Naive thymus-derived CD4-positive, alpha-beta T cell (primary cell): ENCODE measurements around the gene STAT3. TPM values are rescaled to one million over a fixed set of nuclear protein-coding genes. Genes with fewer than 3 reads are reported as not detected.

Experiments
- ATAC-seq: fragments of 150-1000 bp; cut with Tn5 transposase; 2 replicates; pipeline ENCODE4 v1.10.0; 2021; ENCODE audit warnings: mild to moderate bottlenecking, moderate library complexity
- CTCF ChIA-PET: fragments of 350-600 bp; sonication (Branson Sonifier 250); formaldehyde crosslinking; loops from one replicate; lab custom pipeline; 2021; ENCODE audit warnings: antibody characterized with exemption; lab: Charles Lee
- POLR2A ChIA-PET: fragments of 350-600 bp; sonication (Branson Sonifier 250); formaldehyde crosslinking; loops from one replicate; lab custom pipeline; 2021; ENCODE audit warnings: antibody characterized with exemption, inconsistent platforms; lab: Charles Lee
- DNase-seq, 9 donors: peaks; one replicate each; pipeline versions ENCODE4 v3.0.0 to v3.0.0-alpha.2; 2020 to 2022; ENCODE audit warnings: mixed read lengths in 1 of 9
- H3K27ac ChIP-seq: one replicate; pipeline ENCODE4 v1.7.0; 2013; ENCODE audit warnings: mild to moderate bottlenecking, low read depth, low read length, moderate library complexity
- H3K27me3 ChIP-seq, 2 donors: one replicate each; pipeline ENCODE4 v1.7.0; 2013; ENCODE audit warnings: low read length in 2 of 2, mild to moderate bottlenecking in 2 of 2, moderate library complexity in 2 of 2; ENCODE audit not compliant: control insufficient read depth in 2 of 2, insufficient read depth in 2 of 2
- H3K36me3 ChIP-seq, 3 experiments: 1 replicate in 2 of 3; 2 replicates in 1 of 3; pipeline ENCODE4 v1.7.0; 2013; ENCODE audit warnings: low read length in 3 of 3, mild to moderate bottlenecking in 3 of 3, moderate library complexity in 1 of 3; ENCODE audit not compliant: insufficient read depth in 3 of 3, control insufficient read depth in 2 of 3
- H3K4me1 ChIP-seq, 2 donors: one replicate each; pipeline ENCODE4 v1.7.0; 2013; ENCODE audit warnings: low read length in 2 of 2, mild to moderate bottlenecking in 2 of 2, moderate library complexity in 1 of 2; ENCODE audit not compliant: control insufficient read depth in 2 of 2, insufficient read depth in 2 of 2
- H3K4me3 ChIP-seq: 2 replicates; pipeline ENCODE4 v1.7.0; 2013; ENCODE audit warnings: mild to moderate bottlenecking, low read length
- H3K9me3 ChIP-seq, 3 experiments: 1 replicate in 2 of 3; 2 replicates in 1 of 3; pipeline ENCODE4 v1.7.0; 2013; ENCODE audit warnings: low read length in 3 of 3; ENCODE audit not compliant: control insufficient read depth in 2 of 3
- H3K27ac Mint-ChIP-seq, 9 donors: one replicate each; pipeline ENCODE4 v1.8.0; 2020 to 2022; ENCODE audit warnings: mixed read lengths in 9 of 9, mild to moderate bottlenecking in 8 of 9, moderate library complexity in 5 of 9, inconsistent platforms in 2 of 9
- H3K27me3 Mint-ChIP-seq, 5 donors: one replicate each; pipeline ENCODE4 v1.8.0; 2021 to 2022; ENCODE audit warnings: mixed read lengths in 5 of 5, mild to moderate bottlenecking in 1 of 5
- H3K36me3 Mint-ChIP-seq, 5 donors: one replicate each; pipeline ENCODE4 v1.8.0; 2020 to 2022; ENCODE audit warnings: mixed read lengths in 5 of 5, mild to moderate bottlenecking in 3 of 5, inconsistent platforms in 1 of 5
- H3K4me1 Mint-ChIP-seq, 7 donors: one replicate each; pipeline ENCODE4 v1.8.0; 2020 to 2022; ENCODE audit warnings: mixed read lengths in 7 of 7, mild to moderate bottlenecking in 3 of 7, inconsistent platforms in 1 of 7
- H3K4me3 Mint-ChIP-seq, 10 donors: one replicate each; pipeline ENCODE4 v1.8.0; 2020 to 2022; ENCODE audit warnings: mild to moderate bottlenecking in 10 of 10, mixed read lengths in 10 of 10, moderate library complexity in 6 of 10, inconsistent platforms in 2 of 10
- H3K9me3 Mint-ChIP-seq, 11 donors: one replicate each; pipeline ENCODE4 v1.8.0; 2020 to 2022; ENCODE audit warnings: mixed read lengths in 11 of 11, mild to moderate bottlenecking in 4 of 11, inconsistent platforms in 1 of 11, moderate library complexity in 1 of 11
- intact Hi-C, 2 donors: fragments of 100-400 bp; cut with micrococcal nuclease; formaldehyde crosslinking; loops; one replicate each; pipeline ENCODE4 v1.15.1; 2023
- polyA plus RNA-seq, 2 donors: library from polyadenylated mRNA; unstranded; fragments of 300-500 nt; fragmentation: Illumina TruSeq; gene quantifications; one replicate each; pipeline ENCODE4 v1.2.3, GENCODE V29; 2021
- total RNA-seq, 6 experiments: library from RNA in 5 of 6; stranded (reverse) in 5 of 6; gene quantifications; 1 replicate in 5 of 6; 2 replicates in 1 of 6; pipeline ENCODE4 v1.2.3 and lab custom pipeline; 2021 to 2026

The STAT3 gene
- total and polyA plus RNA-seq, 7 experiments from 2014 or later, result 133 to 275 (median 189) TPM

DNA sequence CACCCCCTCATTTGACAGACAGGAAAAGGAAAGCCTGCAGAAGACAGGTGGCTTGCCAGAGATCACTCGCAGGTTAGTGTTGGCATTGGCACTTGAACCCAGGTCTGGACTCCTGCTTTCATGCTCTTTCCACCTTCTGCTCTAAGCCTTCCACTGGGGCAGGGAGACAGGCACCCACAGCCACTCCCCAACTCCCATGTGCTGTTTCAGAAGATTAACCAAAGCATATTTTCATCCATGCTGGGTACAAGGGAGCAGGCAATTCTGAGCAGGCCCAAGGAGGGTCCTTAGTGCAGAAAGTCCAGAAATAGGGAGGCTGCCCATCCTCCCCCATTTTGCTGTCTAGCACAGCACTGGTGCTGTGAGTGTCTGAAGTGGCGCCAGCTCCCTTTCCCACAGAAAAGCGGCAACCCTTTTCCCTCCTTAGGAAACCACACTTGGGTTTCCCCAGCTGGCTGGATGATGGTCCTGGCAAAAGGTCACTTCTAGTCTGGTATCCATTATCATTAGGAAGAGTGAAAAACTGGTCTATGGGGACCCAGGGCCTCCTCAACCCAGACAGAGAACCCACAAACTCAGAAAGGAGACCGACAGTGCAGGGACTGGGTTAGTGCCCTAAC is 36.9 kb upstream of the STAT3 start:
- Mint-ChIP-seq H3K27me3 (peaks cover 0 to 70% (median 14%) of the 10 kb centered on the region in 5 donors), H3K27ac (no peak overlapping the region), H3K36me3 (peaks cover 0 to 2% (median 0%) of the 10 kb centered on the region in 5 donors), H3K4me3 (no peak overlapping the region), H3K4me1 (peaks cover 7 to 29% (median 16%) of the 10 kb centered on the region in 7 donors), H3K9me3 (peaks cover 0 to 1% (median 0%) of the 10 kb centered on the region in 11 donors)
- CTCF ChIA-PET, result interaction anchor here (0.7 to 1.0 kb wide), 2 partner anchors 71 to 197 kb away, joined by 3 read pairs; no protein-coding TSS in a partner anchor
- peaks cover 6 to 9% of the 10 kb centered on the region in 2 donors for H3K27me3 ChIP-seq
- POLR2A ChIA-PET, result no interaction called here
- no peaks in the 10 kb centered on the region for H3K36me3 ChIP-seq
- no peak for ATAC-seq
- intact Hi-C loops, result loop anchor here in 1 of 2 donors (5.0 kb wide), 1 partner anchor 32 kb away; the partner anchor contains the start of gene ATP6V0A1
- H3K4me3 ChIP-seq, result no peak overlapping the region
- H3K27ac ChIP-seq, result no peak overlapping the region
- H3K9me3 ChIP-seq, result no peaks in the 10 kb centered on the region
- no peak for DNase-seq
- peaks cover 0 to 14% of the 10 kb centered on the region in 2 donors for H3K4me1 ChIP-seq

DNA sequence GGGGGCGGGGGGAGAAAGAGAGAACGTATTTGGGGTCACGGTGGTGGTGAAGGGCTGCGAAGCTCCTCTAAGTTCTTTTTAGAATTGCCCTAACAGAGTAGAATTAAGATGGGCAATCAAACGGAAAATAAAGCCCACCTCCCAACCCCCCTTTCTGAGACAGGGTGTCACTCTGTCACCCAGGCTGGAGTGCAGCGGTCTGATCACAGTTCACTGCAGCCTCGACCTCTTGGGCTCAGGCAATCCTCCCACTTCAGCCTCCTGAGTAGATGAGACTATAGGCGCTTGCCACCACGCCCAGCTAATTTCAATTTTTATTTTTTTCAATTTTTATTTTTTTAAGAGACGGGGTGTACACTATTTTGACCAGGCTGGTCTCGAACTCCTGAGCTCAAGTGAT is 35.5 kb upstream of the STAT3 start:
- H3K4me3 ChIP-seq, result no peak overlapping the region
- no peak overlapping the region for H3K27ac ChIP-seq
- no peaks in the 10 kb centered on the region for H3K9me3 ChIP-seq
- DNase-seq, result no peak
- POLR2A ChIA-PET, result no interaction called here
- peaks cover 6 to 9% of the 10 kb centered on the region in 2 donors for H3K27me3 ChIP-seq
- CTCF ChIA-PET, result no interaction called here
- H3K27me3 Mint-ChIP-seq, result peaks cover 0 to 71% (median 14%) of the 10 kb centered on the region in 5 donors
- peaks cover 0 to 1% (median 0%) of the 10 kb centered on the region in 11 donors for H3K9me3 Mint-ChIP-seq
- ATAC-seq, result no peak
- H3K4me3 Mint-ChIP-seq, result peak overlapping the region in 8 of 10 donors; percentile 9 to 96 (median 82)
- H3K4me1 ChIP-seq, result peaks cover 0 to 14% of the 10 kb centered on the region in 2 donors
- intact Hi-C loops, result loop anchor here in 1 of 2 donors (5.0 kb wide), 1 partner anchor 34 kb away; the partner anchor contains the start of gene ATP6V0A1
- peaks cover 0 to 2% (median 0%) of the 10 kb centered on the region in 5 donors for H3K36me3 Mint-ChIP-seq
- H3K36me3 ChIP-seq, result no peaks in the 10 kb centered on the region
- H3K27ac Mint-ChIP-seq, result peak overlapping the region in 1 of 9 donors; percentile 46
- peaks cover 7 to 29% (median 16%) of the 10 kb centered on the region in 7 donors for H3K4me1 Mint-ChIP-seq

GRCh38 chr17:42422958-42423712 is 34.9 kb upstream of the STAT3 start, which contains the start of gene CAVIN1:
CAVIN1 (minus strand) TSS chr17:42423256; CDS start chr17:42423097, 159 bp downstream.
- CTCF ChIA-PET, result interaction anchor here (0.6 to 1.2 kb wide), 2 partner anchors 17 to 35 kb away, joined by 3 read pairs; partner anchors contain the start of gene STAT3
- POLR2A ChIA-PET, result interaction anchor here (1.3 kb wide), 1 partner anchor 35 kb away, joined by 3 read pairs; the partner anchor contains the start of gene STAT3
- Histone ChIP-seq H3K9me3 (no peaks in the 10 kb centered on the region), H3K4me3 (peak within 1 kb of the TSS; percentile 65), H3K36me3 (no peaks in the 10 kb centered on the region), H3K4me1 (peaks cover 0 to 14% of the 10 kb centered on the region in 2 donors), H3K27ac (no peak within 1 kb of the TSS), H3K27me3 (peaks cover 6 to 9% of the 10 kb centered on the region in 2 donors)
- peak; percentile 38 for ATAC-seq
- peak within 1 kb of the TSS; percentile 83 to 96 (median 88) for H3K4me3 Mint-ChIP-seq
- H3K27me3 Mint-ChIP-seq, result peaks cover 0 to 65% (median 14%) of the 10 kb centered on the region in 5 donors
- peak within 1 kb of the TSS in 5 of 9 donors; percentile 28 to 69 (median 46) for H3K27ac Mint-ChIP-seq
- intact Hi-C loops, result loop anchor here in 1 of 2 donors (1.0 to 5.0 kb wide), 2 partner anchors 12 to 34 kb away; partner anchors contain the start of gene ATP6V0A1
- peaks cover 0 to 2% (median 0%) of the 10 kb centered on the region in 5 donors for H3K36me3 Mint-ChIP-seq
- peak in 1 of 9 donors; percentile 49 for DNase-seq
- peaks cover 6 to 29% (median 14%) of the 10 kb centered on the region in 7 donors for H3K4me1 Mint-ChIP-seq
- H3K9me3 Mint-ChIP-seq, result peaks cover 0 to 1% (median 0%) of the 10 kb centered on the region in 11 donors

DNA sequence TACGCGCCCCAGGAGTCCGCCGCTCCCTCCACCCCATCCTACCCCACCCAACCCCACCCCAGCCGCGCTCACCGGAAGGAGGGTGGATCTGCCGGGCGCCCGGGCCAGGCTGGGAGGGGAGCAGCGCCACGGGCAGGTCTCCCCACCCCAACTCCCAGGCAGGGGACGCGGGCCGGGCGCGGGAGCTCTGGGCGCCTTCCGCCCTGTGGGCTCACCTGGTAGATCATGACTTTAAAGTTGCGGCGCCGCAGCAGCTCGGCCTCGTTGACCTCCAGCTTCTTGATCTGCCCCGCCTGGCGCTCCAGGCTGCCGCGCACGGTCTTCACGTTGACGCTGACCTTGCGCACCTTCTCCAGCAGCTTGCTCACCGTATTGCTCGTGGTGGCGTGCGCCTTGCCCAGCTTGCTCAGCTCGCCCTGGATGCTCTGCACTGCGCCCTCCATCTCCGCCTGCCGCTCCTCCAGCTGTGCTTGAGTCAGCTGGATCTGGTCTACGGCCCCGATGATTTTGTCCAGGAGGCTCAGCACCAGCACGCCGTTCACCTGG is 34.2 kb upstream of the STAT3 start:
- intact Hi-C loops, result loop anchor here in 1 of 2 donors (1.0 to 5.0 kb wide), 2 partner anchors 13 to 35 kb away; partner anchors contain the start of gene ATP6V0A1
- Histone ChIP-seq H3K4me3 (peak overlapping the region; percentile 65), H3K36me3 (no peaks in the 10 kb centered on the region), H3K27me3 (peaks cover 6 to 9% of the 10 kb centered on the region in 2 donors), H3K9me3 (no peaks in the 10 kb centered on the region), H3K27ac (no peak overlapping the region), H3K4me1 (peaks cover 0 to 14% of the 10 kb centered on the region in 2 donors)
- Mint-ChIP-seq H3K27ac (peak overlapping the region in 3 of 9 donors; percentile 28 to 69 (median 64)), H3K9me3 (peaks cover 0 to 1% (median 0%) of the 10 kb centered on the region in 11 donors), H3K27me3 (peaks cover 0 to 64% (median 14%) of the 10 kb centered on the region in 5 donors), H3K36me3 (peaks cover 0 to 2% (median 0%) of the 10 kb centered on the region in 5 donors), H3K4me3 (peak overlapping the region; percentile 83 to 96 (median 88)), H3K4me1 (peaks cover 5 to 29% (median 14%) of the 10 kb centered on the region in 7 donors)
- CTCF ChIA-PET, result interaction anchor here (0.6 to 1.2 kb wide), 2 partner anchors 16 to 21 kb away, joined by 3 read pairs; no protein-coding TSS in a partner anchor
- POLR2A ChIA-PET, result interaction anchor here (1.3 kb wide), 1 partner anchor 34 kb away, joined by 3 read pairs; the partner anchor contains the start of gene STAT3
- peak in 2 of 9 donors; percentile 28 to 33 for DNase-seq
- peak; percentile 65 for ATAC-seq

GRCh38 chr17:42421507-42422338 is 33.5 kb upstream of the STAT3 start:
- ChIA-PET CTCF (interaction anchor here (0.6 to 1.0 kb wide), 2 partner anchors 15 to 20 kb away, joined by 3 read pairs; no protein-coding TSS in a partner anchor), POLR2A (interaction anchor here (1.3 kb wide), 1 partner anchor 33 kb away, joined by 3 read pairs; the partner anchor contains the start of gene STAT3)
- Histone ChIP-seq H3K36me3 (no peaks in the 10 kb centered on the region), H3K9me3 (no peaks in the 10 kb centered on the region), H3K4me1 (peaks cover 0 to 14% of the 10 kb centered on the region in 2 donors), H3K4me3 (no peak overlapping the region), H3K27ac (no peak overlapping the region), H3K27me3 (peaks cover 6 to 9% of the 10 kb centered on the region in 2 donors)
- Mint-ChIP-seq H3K9me3 (peaks cover 0 to 1% (median 0%) of the 10 kb centered on the region in 11 donors), H3K27ac (peak overlapping the region in 3 of 9 donors; percentile 28 to 64 (median 29)), H3K4me3 (peak overlapping the region; percentile 61 to 96 (median 83)), H3K36me3 (peaks cover 0 to 2% (median 0%) of the 10 kb centered on the region in 5 donors), H3K27me3 (peaks cover 0 to 61% (median 14%) of the 10 kb centered on the region in 5 donors), H3K4me1 (peaks cover 5 to 29% (median 14%) of the 10 kb centered on the region in 7 donors)
- peak; percentile 18 for ATAC-seq
- intact Hi-C loops, result loop anchor here in 1 of 2 donors (1.0 to 5.0 kb wide), 2 partner anchors 14 to 36 kb away; partner anchors contain the start of gene ATP6V0A1
- DNase-seq, result peak in 1 of 9 donors; percentile 51
